ENCODE results near the gene SIGLEC7.

Gene SIGLEC7

GRCh38 chr19:51142119-51142518 lies at the start of gene SIGLEC7:
Gene SIGLEC7 (plus strand): TSS chr19:51142301. CDS start chr19:51142370, 69 bp downstream.
- no peak for DNase-seq

GRCh38 chr19:51093101-51093500 lies 49.0 kb upstream of the SIGLEC7 start:
- DNase-seq = no peak

- DNase-seq = no peak
These were observed 48.4 kb upstream of the SIGLEC7 start for GRCh38 chr19:51093510-51094345.

- no peak for DNase-seq
These were observed 47.3 kb upstream of the SIGLEC7 start for GRCh38 chr19:51094696-51095279.

- no peak for DNase-seq
These were observed 45.5 kb upstream of the SIGLEC7 start for GRCh38 chr19:51096473-51097165.

- DNase-seq = peak; percentile 27
These were observed 44.8 kb upstream of the SIGLEC7 start for GRCh38 chr19:51097166-51097738.

- no peak for DNase-seq
These were observed 44.3 kb upstream of the SIGLEC7 start for GRCh38 chr19:51097796-51098195.

- DNase-seq = no peak
These were observed 43.6 kb upstream of the SIGLEC7 start for GRCh38 chr19:51098365-51099046.

- DNase-seq = no peak
These were observed 43.1 kb upstream of the SIGLEC7 start for GRCh38 chr19:51099047-51099382.

- DNase-seq = no peak
These were observed 41.5 kb upstream of the SIGLEC7 start for GRCh38 chr19:51100601-51101000.

- DNase-seq = no peak
These were observed 40.8 kb upstream of the SIGLEC7 start for GRCh38 chr19:51101171-51101865.

GRCh38 chr19:51102991-51103390 lies 39.1 kb upstream of the SIGLEC7 start:
- no peak for DNase-seq

GRCh38 chr19:51103926-51104341 lies 38.2 kb upstream of the SIGLEC7 start:
- DNase-seq = no peak

- no peak for DNase-seq
These were observed 34.6 kb upstream of the SIGLEC7 start for GRCh38 chr19:51107406-51108065.

GRCh38 chr19:51108066-51108804 lies 33.9 kb upstream of the SIGLEC7 start, which contains the start of gene CTU1:
Gene CTU1 (minus strand): TSS chr19:51108409. CDS start chr19:51104569, 3,840 bp downstream.
- peak; percentile 96 to 99 for DNase-seq

- DNase-seq = no peak
These were observed 33.3 kb upstream of the SIGLEC7 start for GRCh38 chr19:51108805-51109146.

- no peak for DNase-seq
These were observed 31.5 kb upstream of the SIGLEC7 start for GRCh38 chr19:51110666-51110971.

GRCh38 chr19:51111606-51112005 lies 30.5 kb upstream of the SIGLEC7 start:
- DNase-seq = no peak

- DNase-seq = no peak
These were observed 27.9 kb upstream of the SIGLEC7 start for GRCh38 chr19:51114087-51114729.

GRCh38 chr19:51116736-51117286 lies 25.3 kb upstream of the SIGLEC7 start:
- DNase-seq = no peak

Data from NCI-H2081 (cell line).